ENCODE measurements around the gene TMEM244.

Gene TMEM244

GRCh38 chr6:129785047-129785755 lies 75.9 kb downstream of the TMEM244 start:
- no peak overlapping the region for H3K4me3 ChIP-seq
- H3K9me3 ChIP-seq: no peaks in the 10 kb centered on the region
- H3K4me1 ChIP-seq: no peaks in the 10 kb centered on the region
- in situ Hi-C loops (cut with MboI; ENCODE audit: low sequenced_read_pairs): no loop called here
- no peaks in the 10 kb centered on the region for H3K36me3 ChIP-seq (replicated peaks)
- no peak for DNase-seq (ENCODE audit: low spot score in 2 of 2)
- 0 out of 2 replicates have a peak, but pooled peaks cover 3% of the 10 kb centered on the region for H3K27me3 ChIP-seq (ENCODE audit: low read depth)

All from HAP-1 (cell line).